ENCODE results near the gene CENPU. TPM values are rescaled to one million over a fixed set of nuclear protein-coding genes. Genes with fewer than 3 reads are reported as not detected.

The CENPU gene
- polyA plus RNA-seq, 2 donors: 19.0 to 23.5 TPM

DNA sequence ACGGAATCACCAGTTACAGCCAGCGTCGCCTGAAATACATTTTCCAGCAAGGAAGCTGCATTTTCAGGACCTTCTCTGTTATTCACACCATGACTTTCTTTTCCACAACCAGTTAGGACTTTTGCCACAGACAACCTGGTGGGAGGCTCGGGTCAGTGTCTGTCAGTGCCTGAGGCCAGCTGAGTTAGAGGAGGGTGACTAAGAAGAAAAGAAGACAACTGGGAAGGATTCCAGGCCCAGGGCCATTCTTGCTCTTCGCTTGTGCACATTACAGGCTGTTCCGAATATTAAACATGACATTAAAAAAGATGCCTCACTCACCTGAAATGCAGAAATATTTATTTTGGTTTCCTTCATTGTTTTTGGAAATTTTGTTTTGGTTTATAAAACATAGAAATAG is 21.4 kb upstream of the CENPU start:
- WGBS, 2 donors: 53 to 66% methylated on average over 6 of the region's 6 CpGs
- peaks cover 0 to 2% of the 10 kb centered on the region in 2 donors for H3K36me3 ChIP-seq (ENCODE audit: control insufficient read depth in 2 of 2, insufficient read depth in 2 of 2, low read length in 1 of 2)
- H3K4me3 ChIP-seq (ENCODE audit: low read depth in 1 of 2, low read length in 2 of 2): no peak overlapping the region
- no peaks in the 10 kb centered on the region for H3K4me1 ChIP-seq (ENCODE audit: control insufficient read depth in 2 of 2, insufficient read depth in 2 of 2, low read length in 1 of 2)
- peak overlapping the region; percentile 57 to 69 for H3K27ac ChIP-seq (ENCODE audit: low read depth in 2 of 2, low read length in 1 of 2)
- H3K27me3 ChIP-seq (ENCODE audit: control insufficient read depth in 1 of 2, insufficient read depth in 2 of 2, low read length in 2 of 2): no peaks in the 10 kb centered on the region
- no peaks in the 10 kb centered on the region for H3K9me3 ChIP-seq (ENCODE audit: control insufficient read depth in 2 of 2, insufficient read depth in 1 of 2, low read depth in 1 of 2, low read length in 1 of 2)

DNA sequence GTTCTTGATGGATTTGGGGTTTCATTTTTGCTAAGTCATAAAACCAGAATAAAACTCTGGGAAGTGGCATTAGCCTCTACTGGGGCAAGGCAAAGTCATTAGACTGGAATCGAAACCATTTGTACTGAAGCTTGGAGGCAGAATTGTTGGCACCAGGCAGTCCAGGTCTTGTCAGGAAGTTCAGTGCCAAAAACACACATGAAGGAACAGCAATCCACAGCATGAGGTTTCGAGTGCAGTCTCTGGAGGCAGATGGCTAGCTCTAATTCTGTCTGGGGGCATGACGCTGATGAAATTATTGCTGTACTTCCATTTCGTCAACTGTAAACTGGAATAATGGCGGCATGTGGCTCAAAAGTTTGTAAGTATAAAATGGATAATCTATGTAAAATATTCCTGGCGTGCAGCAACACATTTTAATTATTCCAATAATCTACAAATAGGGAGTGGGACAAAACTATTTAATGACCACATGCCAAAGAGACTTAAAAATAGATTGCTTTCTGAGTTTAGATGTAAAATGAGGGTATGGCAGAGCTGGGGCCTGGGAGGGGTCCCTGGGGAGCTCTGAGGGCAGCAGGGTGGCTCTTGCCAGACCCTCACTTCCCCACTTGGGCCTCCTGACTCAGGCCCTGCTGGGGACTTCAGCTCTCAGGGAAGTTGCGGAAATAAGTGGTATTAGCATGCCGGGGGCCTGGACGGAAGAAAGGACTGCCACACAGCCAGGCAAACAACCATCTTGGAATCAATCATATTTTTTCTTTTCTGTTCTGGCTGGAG is 18.8 kb upstream of the CENPU start:
- 87 to 91% methylated on average over 9 of the region's 9 CpGs for WGBS, 2 donors
- H3K4me1 ChIP-seq (ENCODE audit: control insufficient read depth in 2 of 2, insufficient read depth in 2 of 2, low read length in 1 of 2): peaks cover 2 to 7% of the 10 kb centered on the region in 2 donors
- no peaks in the 10 kb centered on the region for H3K36me3 ChIP-seq (ENCODE audit: control insufficient read depth in 2 of 2, insufficient read depth in 2 of 2, low read length in 1 of 2)
- H3K27ac ChIP-seq (ENCODE audit: low read depth in 2 of 2, low read length in 1 of 2): no peak overlapping the region
- H3K4me3 ChIP-seq (ENCODE audit: low read depth in 1 of 2, low read length in 2 of 2): no peak overlapping the region
- H3K27me3 ChIP-seq (ENCODE audit: control insufficient read depth in 1 of 2, insufficient read depth in 2 of 2, low read length in 2 of 2): no peaks in the 10 kb centered on the region
- H3K9me3 ChIP-seq (ENCODE audit: control insufficient read depth in 2 of 2, insufficient read depth in 1 of 2, low read depth in 1 of 2, low read length in 1 of 2): no peaks in the 10 kb centered on the region

DNA sequence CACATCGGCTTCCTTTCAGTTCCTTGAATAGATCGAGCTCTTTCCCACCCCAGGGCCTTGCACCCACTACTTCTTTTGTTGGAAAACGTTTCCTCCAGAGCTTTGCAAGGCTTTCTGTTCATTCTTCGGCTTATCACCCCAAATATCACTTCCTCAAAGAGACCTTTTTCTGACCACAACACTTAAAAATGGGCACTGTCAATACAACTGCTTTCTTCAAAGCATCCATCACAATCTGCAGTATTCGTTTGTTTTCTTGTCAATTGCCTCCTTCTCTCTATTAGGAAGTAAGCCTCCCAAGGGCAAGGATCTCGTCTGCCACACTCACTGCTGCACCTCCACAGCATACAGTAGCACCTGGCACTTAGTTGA is 17.7 kb upstream of the CENPU start:
- Histone ChIP-seq H3K36me3 (ENCODE audit: control insufficient read depth in 2 of 2, insufficient read depth in 2 of 2, low read length in 1 of 2) (no peaks in the 10 kb centered on the region), H3K9me3 (ENCODE audit: control insufficient read depth in 2 of 2, insufficient read depth in 1 of 2, low read depth in 1 of 2, low read length in 1 of 2) (no peaks in the 10 kb centered on the region), H3K4me3 (ENCODE audit: low read depth in 1 of 2, low read length in 2 of 2) (no peak overlapping the region), H3K4me1 (ENCODE audit: control insufficient read depth in 2 of 2, insufficient read depth in 2 of 2, low read length in 1 of 2) (peaks cover 7 to 12% of the 10 kb centered on the region in 2 donors), H3K27me3 (ENCODE audit: control insufficient read depth in 1 of 2, insufficient read depth in 2 of 2, low read length in 2 of 2) (no peaks in the 10 kb centered on the region), H3K27ac (ENCODE audit: low read depth in 2 of 2, low read length in 1 of 2) (no peak overlapping the region)
- 70 to 75% methylated on average over 6 of the region's 6 CpGs for WGBS, 2 donors

DNA sequence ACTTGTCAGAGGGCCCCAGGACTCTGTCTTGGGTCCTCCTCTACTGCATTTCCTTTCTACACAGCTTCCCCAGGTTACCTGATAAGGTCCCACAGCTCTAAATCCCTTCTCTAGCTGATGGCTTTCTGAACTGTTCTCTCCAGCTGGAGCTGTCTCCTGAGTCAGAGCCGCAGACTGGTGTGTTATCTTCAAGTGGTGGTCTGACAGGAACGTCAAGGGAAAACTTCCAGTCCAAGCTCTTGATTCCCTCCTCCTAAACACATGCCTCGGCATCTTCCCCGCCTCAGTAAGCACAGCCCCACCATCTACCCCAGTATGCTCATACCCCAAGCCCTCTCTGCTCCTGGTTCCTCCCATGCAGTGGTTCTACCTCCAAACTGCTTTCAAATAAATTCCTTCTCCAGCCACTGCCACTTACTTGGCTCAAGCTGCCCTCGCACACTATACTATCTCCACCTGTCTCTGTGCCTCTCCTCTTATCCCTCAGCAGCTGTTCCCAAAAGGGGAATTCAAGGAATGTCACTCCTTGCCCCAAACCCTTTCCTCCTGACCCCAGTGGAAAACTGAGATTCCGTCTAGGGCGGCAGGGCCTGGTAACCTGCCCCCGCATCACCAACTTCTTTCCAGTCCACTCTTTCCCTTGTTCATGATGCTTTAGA is 17.2 kb upstream of the CENPU start:
- no peaks in the 10 kb centered on the region for H3K27me3 ChIP-seq (ENCODE audit: control insufficient read depth in 1 of 2, insufficient read depth in 2 of 2, low read length in 2 of 2)
- WGBS, 2 donors: 85 to 87% methylated on average over 8 of the region's 8 CpGs

DNA sequence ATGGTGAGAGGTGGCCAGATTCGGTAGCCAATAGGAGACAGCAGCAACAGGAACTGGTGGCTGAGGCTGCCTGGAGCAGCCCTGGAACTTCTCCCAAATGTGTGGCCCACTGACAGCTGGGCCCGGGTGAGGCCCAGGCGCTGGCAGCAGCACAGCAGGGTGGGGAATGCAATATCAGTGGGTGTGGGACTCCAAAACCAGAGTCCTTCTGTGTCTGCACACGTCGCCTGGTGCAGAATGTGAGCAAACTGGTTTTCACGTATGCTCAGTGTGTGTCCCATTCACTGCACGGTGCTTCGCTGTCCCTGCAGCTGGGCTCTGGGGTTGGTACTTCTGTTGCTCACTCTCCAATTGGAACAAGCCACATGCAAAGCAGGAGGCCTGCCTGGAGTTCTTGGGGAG is 14.4 kb upstream of the CENPU start:
- no peaks in the 10 kb centered on the region for H3K9me3 ChIP-seq (ENCODE audit: control insufficient read depth in 2 of 2, insufficient read depth in 1 of 2, low read depth in 1 of 2, low read length in 1 of 2)
- WGBS, 2 donors: 34 to 47% methylated on average over 8 of the region's 8 CpGs
- no peak overlapping the region for H3K4me3 ChIP-seq (ENCODE audit: low read depth in 1 of 2, low read length in 2 of 2)
- no peaks in the 10 kb centered on the region for H3K36me3 ChIP-seq (ENCODE audit: control insufficient read depth in 2 of 2, insufficient read depth in 2 of 2, low read length in 1 of 2)
- peak overlapping the region; percentile 91 to 99 for H3K27ac ChIP-seq (ENCODE audit: low read depth in 2 of 2, low read length in 1 of 2)
- peaks cover 7 to 12% of the 10 kb centered on the region in 2 donors for H3K4me1 ChIP-seq (ENCODE audit: control insufficient read depth in 2 of 2, insufficient read depth in 2 of 2, low read length in 1 of 2)
- no peaks in the 10 kb centered on the region for H3K27me3 ChIP-seq (ENCODE audit: control insufficient read depth in 1 of 2, insufficient read depth in 2 of 2, low read length in 2 of 2)

More for the DNA sequence above, 17.2 kb upstream of the CENPU start:
- Histone ChIP-seq H3K36me3 (ENCODE audit: control insufficient read depth in 2 of 2, insufficient read depth in 2 of 2, low read length in 1 of 2) (no peaks in the 10 kb centered on the region), H3K27ac (ENCODE audit: low read depth in 2 of 2, low read length in 1 of 2) (peak overlapping the region in 1 of 2 donors; percentile 45), H3K4me3 (ENCODE audit: low read depth in 1 of 2, low read length in 2 of 2) (no peak overlapping the region), H3K9me3 (ENCODE audit: control insufficient read depth in 2 of 2, insufficient read depth in 1 of 2, low read depth in 1 of 2, low read length in 1 of 2) (no peaks in the 10 kb centered on the region), H3K4me1 (ENCODE audit: control insufficient read depth in 2 of 2, insufficient read depth in 2 of 2, low read length in 1 of 2) (peaks cover 7 to 12% of the 10 kb centered on the region in 2 donors)

DNA sequence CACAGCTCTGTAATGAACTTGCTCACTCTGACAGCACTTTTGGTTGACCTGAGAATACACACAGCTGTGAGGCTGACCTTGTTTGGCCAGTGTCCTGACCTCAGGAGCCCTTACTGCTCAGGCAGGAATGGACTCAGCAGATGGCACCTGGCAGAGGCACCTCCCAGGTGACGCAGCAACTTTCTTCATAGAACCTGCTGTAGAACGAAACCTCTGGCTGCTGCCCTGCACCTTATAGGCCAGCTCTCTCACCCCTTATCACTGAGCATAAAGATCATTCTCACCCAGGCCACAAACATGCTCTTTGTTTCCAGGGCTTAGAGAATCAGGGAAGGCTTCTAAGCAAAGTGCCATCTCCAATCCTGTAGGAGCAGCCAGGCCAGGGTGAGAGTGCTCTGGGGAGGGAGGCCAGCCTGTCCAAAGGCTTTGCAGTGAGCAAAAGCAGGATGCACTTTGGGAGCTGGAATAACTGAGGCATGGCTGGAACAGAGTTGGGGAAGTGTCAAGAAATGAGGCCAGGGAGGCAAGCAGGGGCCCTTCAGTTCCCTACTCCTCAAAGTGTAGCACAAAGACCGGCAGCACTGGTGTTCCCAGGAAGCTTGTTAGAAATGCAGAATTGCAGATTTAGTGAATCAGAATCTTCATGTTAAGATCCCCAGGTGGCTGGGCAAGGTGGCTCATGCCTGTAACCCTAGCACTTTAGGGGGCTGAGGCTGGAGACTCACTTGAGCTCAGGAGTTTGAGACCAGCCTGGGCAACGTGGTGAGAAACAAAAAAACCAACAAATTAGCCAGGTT is 13.3 kb upstream of the CENPU start:
- H3K27ac ChIP-seq (ENCODE audit: low read depth in 2 of 2, low read length in 1 of 2): peak overlapping the region; percentile 91 to 99
- H3K4me1 ChIP-seq (ENCODE audit: control insufficient read depth in 2 of 2, insufficient read depth in 2 of 2, low read length in 1 of 2): peaks cover 7 to 12% of the 10 kb centered on the region in 2 donors
- H3K9me3 ChIP-seq (ENCODE audit: control insufficient read depth in 2 of 2, insufficient read depth in 1 of 2, low read depth in 1 of 2, low read length in 1 of 2): no peaks in the 10 kb centered on the region
- 52 to 62% methylated on average over 4 of the region's 4 CpGs for WGBS, 2 donors
- H3K4me3 ChIP-seq (ENCODE audit: low read depth in 1 of 2, low read length in 2 of 2): no peak overlapping the region
- no peaks in the 10 kb centered on the region for H3K36me3 ChIP-seq (ENCODE audit: control insufficient read depth in 2 of 2, insufficient read depth in 2 of 2, low read length in 1 of 2)
- no peaks in the 10 kb centered on the region for H3K27me3 ChIP-seq (ENCODE audit: control insufficient read depth in 1 of 2, insufficient read depth in 2 of 2, low read length in 2 of 2)

DNA sequence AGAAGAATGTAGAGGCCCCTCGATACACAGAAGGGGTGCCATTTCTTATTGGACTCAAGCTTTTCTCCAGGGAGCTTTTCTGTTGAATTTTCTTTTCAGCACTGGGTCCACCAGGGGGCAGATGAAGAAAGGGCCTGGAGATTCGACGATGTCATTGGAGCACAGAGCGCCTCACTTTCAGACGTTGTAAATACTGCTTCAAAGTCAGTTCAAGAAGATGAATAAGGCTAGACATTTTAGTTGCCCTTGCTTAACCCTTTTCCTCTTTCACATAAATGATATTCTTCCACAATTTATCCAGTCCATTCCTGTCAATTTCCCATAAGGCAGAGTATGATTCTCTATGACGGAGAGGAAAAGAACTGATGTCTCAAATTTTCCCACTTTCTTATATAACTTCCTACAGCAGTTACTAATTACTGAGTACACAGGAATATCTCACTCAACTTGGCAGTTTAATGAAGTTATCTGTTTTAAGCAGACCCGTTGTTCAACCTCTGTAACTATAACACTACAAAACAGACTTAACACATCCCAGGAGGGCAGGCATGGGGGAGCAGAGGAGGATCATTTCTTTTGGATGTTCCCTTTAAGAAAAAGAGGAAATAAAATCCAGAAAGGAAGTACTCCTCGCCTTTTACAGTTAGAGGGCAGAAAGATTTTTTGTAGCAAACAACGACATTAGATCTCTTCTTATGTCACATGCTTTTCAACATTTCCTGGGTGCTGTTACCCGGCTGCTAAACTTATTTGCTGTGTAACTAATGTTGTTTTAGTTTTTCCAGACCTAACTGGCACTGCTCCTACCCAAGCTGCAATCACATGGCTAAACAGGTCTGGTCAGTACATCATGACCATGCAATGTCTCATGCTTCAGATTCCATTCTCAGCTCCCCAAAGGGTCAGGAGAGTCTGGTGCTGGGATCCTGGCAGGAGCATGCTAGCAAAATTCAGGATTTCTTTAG is 12.2 kb upstream of the CENPU start:
- Histone ChIP-seq H3K4me3 (ENCODE audit: low read depth in 1 of 2, low read length in 2 of 2) (no peak overlapping the region), H3K4me1 (ENCODE audit: control insufficient read depth in 2 of 2, insufficient read depth in 2 of 2, low read length in 1 of 2) (peaks cover 7 to 12% of the 10 kb centered on the region in 2 donors)

DNA sequence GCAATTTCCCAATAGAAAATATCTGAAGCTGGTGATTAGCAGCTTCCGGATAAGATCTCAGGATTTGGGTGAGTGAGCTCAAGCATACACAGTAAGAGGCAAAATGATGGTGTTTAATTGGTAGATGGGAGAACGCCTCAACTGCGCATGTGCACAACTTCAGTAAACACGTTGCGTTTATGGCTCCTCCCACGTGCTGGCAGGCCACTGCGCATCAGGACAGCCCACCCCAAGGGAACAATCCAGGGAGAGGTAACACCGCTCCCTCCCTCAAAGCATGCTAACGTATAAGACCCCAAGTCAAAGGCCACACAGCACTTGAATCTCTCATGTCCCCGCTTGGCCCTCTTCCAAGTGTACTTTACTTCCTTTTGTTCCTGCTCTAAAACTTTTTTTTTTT is 10.3 kb upstream of the CENPU start:
- Histone ChIP-seq H3K27ac (ENCODE audit: low read depth in 2 of 2, low read length in 1 of 2) (no peak overlapping the region), H3K36me3 (ENCODE audit: control insufficient read depth in 2 of 2, insufficient read depth in 2 of 2, low read length in 1 of 2) (no peaks in the 10 kb centered on the region), H3K4me3 (ENCODE audit: low read depth in 1 of 2, low read length in 2 of 2) (no peak overlapping the region), H3K4me1 (ENCODE audit: control insufficient read depth in 2 of 2, insufficient read depth in 2 of 2, low read length in 1 of 2) (peaks cover 7 to 12% of the 10 kb centered on the region in 2 donors), H3K9me3 (ENCODE audit: control insufficient read depth in 2 of 2, insufficient read depth in 1 of 2, low read depth in 1 of 2, low read length in 1 of 2) (no peaks in the 10 kb centered on the region), H3K27me3 (ENCODE audit: control insufficient read depth in 1 of 2, insufficient read depth in 2 of 2, low read length in 2 of 2) (no peaks in the 10 kb centered on the region)
- 90 to 93% methylated on average over 10 of the region's 10 CpGs for WGBS, 2 donors

More for the DNA sequence above, 12.2 kb upstream of the CENPU start:
- H3K9me3 ChIP-seq (ENCODE audit: control insufficient read depth in 2 of 2, insufficient read depth in 1 of 2, low read depth in 1 of 2, low read length in 1 of 2): no peaks in the 10 kb centered on the region
- peak overlapping the region; percentile 91 to 99 for H3K27ac ChIP-seq (ENCODE audit: low read depth in 2 of 2, low read length in 1 of 2)
- H3K27me3 ChIP-seq (ENCODE audit: control insufficient read depth in 1 of 2, insufficient read depth in 2 of 2, low read length in 2 of 2): no peaks in the 10 kb centered on the region
- 7 to 10% methylated on average over 10 of the region's 10 CpGs for WGBS, 2 donors
- H3K36me3 ChIP-seq (ENCODE audit: control insufficient read depth in 2 of 2, insufficient read depth in 2 of 2, low read length in 1 of 2): no peaks in the 10 kb centered on the region

DNA sequence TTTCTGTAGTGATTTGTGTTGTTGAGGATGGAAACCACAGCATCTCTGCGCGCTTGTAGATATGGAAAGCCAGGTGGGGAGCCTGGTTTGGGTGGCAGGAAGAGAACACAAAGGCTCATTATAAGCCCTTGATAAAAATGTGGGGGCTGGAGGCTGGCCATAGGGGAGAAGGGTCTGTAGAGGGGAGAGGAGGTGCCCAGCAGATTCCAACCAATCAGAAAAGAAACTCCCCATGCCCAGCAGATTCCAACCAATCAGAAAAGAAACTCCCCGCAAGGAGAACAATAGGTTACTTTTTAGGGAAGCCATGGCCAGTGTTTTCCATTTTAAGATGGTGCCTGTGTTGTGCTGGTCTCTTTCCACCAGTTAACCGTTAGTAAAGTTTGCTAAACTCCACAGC is 9.8 kb upstream of the CENPU start:
- WGBS, 2 donors: 89 to 95% methylated on average over 4 of the region's 4 CpGs
- Histone ChIP-seq H3K27ac (ENCODE audit: low read depth in 2 of 2, low read length in 1 of 2) (no peak overlapping the region), H3K36me3 (ENCODE audit: control insufficient read depth in 2 of 2, insufficient read depth in 2 of 2, low read length in 1 of 2) (no peaks in the 10 kb centered on the region), H3K4me3 (ENCODE audit: low read depth in 1 of 2, low read length in 2 of 2) (no peak overlapping the region), H3K27me3 (ENCODE audit: control insufficient read depth in 1 of 2, insufficient read depth in 2 of 2, low read length in 2 of 2) (no peaks in the 10 kb centered on the region), H3K4me1 (ENCODE audit: control insufficient read depth in 2 of 2, insufficient read depth in 2 of 2, low read length in 1 of 2) (peaks cover 6 to 8% of the 10 kb centered on the region in 2 donors), H3K9me3 (ENCODE audit: control insufficient read depth in 2 of 2, insufficient read depth in 1 of 2, low read depth in 1 of 2, low read length in 1 of 2) (no peaks in the 10 kb centered on the region)

Data from esophagus (tissue), 2 donors.